Measurements from ENCODE around the gene STK11IP. TPM values are rescaled to one million over a fixed set of nuclear protein-coding genes. Genes with fewer than 3 reads are reported as not detected.

STK11IP gene, protein sequence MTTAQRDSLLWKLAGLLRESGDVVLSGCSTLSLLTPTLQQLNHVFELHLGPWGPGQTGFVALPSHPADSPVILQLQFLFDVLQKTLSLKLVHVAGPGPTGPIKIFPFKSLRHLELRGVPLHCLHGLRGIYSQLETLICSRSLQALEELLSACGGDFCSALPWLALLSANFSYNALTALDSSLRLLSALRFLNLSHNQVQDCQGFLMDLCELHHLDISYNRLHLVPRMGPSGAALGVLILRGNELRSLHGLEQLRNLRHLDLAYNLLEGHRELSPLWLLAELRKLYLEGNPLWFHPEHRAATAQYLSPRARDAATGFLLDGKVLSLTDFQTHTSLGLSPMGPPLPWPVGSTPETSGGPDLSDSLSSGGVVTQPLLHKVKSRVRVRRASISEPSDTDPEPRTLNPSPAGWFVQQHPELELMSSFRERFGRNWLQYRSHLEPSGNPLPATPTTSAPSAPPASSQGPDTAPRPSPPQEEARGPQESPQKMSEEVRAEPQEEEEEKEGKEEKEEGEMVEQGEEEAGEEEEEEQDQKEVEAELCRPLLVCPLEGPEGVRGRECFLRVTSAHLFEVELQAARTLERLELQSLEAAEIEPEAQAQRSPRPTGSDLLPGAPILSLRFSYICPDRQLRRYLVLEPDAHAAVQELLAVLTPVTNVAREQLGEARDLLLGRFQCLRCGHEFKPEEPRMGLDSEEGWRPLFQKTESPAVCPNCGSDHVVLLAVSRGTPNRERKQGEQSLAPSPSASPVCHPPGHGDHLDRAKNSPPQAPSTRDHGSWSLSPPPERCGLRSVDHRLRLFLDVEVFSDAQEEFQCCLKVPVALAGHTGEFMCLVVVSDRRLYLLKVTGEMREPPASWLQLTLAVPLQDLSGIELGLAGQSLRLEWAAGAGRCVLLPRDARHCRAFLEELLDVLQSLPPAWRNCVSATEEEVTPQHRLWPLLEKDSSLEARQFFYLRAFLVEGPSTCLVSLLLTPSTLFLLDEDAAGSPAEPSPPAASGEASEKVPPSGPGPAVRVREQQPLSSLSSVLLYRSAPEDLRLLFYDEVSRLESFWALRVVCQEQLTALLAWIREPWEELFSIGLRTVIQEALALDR
- total RNA-seq = 10 to 100 TPM; 23.9 to 27.2 TPM
- 17.3 TPM for polyA plus RNA-seq (2013, experiment 1 of 2)
- polyA plus RNA-seq (2013, experiment 2 of 2) = 21.1 TPM
- total RNA-seq = 24.8 to 52.1 (median 37.7) reads per million in 172 experiments

DNA sequence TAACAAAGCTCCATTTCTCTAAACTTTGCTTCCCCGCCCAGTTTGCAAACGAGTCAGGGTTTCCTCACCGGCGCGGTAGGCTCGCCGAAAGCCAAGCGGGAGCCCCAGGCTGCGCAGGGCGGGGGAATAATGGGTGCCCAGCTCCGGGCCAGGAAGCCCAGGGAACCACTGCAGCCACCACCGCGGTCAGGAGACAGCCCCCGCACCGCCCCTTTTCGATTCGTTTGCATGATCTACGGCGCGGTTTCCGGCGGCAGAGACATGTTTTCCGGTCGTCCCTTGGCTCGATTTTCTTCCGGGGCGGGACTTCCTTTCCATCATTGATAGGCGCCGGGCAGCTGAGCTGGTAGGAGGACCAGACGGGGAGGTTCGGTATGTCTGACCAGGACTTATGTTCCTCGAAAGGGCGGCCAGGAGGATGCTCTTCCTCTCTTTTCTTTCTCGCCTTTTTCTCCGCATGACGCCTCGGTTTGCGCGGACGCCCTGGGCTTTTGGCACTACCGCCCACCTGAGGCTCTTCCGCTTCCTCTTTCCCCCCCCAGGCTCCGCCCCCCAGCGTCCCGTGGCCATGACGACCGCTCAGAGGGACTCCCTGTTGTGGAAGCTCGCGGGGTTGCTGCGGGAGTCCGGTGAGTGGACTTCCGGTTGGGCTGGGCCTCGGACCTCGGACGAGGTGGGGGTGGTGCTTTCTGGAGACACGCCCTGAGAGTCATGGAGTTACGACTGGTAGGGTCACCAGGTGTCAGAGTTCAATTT is at the start of gene STK11IP:
Gene STK11IP, plus strand, starts transcription at position 306 of the 756 bp plus-strand sequence. Its CDS starts 263 bp downstream, at position 569.
- peak within 1 kb of the TSS; percentile 98 for H3K4me3 Mint-ChIP-seq
- DNase-seq (peak; percentile 75 to 95 (median 84)), ATAC-seq (ENCODE audit: poor library complexity) (peak; percentile 85)
- CTCF ChIA-PET = interaction anchor here (1.1 to 2.8 kb wide), 8 partner anchors 37 to 618 kb away, joined by 3 to 8 read pairs (median 4); partner anchors contain the start of gene GMPPA
- peaks cover 40% of the 10 kb centered on the region for H3K36me3 Mint-ChIP-seq (ENCODE audit: low read depth)
- H3K9me3 ChIP-seq (ENCODE audit: control insufficient read depth in 1 of 2, insufficient read depth in 1 of 2, low read length in 2 of 2) = no peaks in the 10 kb centered on the region
- peaks cover 24% of the 10 kb centered on the region for H3K4me1 Mint-ChIP-seq (ENCODE audit: low read depth)
- H3K9me3 Mint-ChIP-seq = no peaks in the 10 kb centered on the region
- intact Hi-C loops (cut with DNase I, micrococcal nuclease) = loop anchor here (1.0 to 10.0 kb wide), 8 partner anchors 45 to 885 kb away; partner anchors contain the start of genes CHPF (in 1 of the 2), CNPPD1 (in 1 of the 2), RETREG2 (in 1 of the 2) and SLC23A3 (in 1 of the 2)
- peak within 1 kb of the TSS; percentile 70 to 79 for H3K27ac ChIP-seq (ENCODE audit: low read depth in 1 of 2, low read length in 2 of 2)
- POLR2A ChIA-PET = interaction anchor here (0.7 to 2.1 kb wide), 7 partner anchors 27 to 938 kb away, joined by 3 to 16 read pairs (median 3); partner anchors contain the start of genes BCS1L, CHPF, DNPEP and OBSL1
- H3K27ac Mint-ChIP-seq = peak within 1 kb of the TSS; percentile 94
- TF ChIP-seq, protein P1, sequence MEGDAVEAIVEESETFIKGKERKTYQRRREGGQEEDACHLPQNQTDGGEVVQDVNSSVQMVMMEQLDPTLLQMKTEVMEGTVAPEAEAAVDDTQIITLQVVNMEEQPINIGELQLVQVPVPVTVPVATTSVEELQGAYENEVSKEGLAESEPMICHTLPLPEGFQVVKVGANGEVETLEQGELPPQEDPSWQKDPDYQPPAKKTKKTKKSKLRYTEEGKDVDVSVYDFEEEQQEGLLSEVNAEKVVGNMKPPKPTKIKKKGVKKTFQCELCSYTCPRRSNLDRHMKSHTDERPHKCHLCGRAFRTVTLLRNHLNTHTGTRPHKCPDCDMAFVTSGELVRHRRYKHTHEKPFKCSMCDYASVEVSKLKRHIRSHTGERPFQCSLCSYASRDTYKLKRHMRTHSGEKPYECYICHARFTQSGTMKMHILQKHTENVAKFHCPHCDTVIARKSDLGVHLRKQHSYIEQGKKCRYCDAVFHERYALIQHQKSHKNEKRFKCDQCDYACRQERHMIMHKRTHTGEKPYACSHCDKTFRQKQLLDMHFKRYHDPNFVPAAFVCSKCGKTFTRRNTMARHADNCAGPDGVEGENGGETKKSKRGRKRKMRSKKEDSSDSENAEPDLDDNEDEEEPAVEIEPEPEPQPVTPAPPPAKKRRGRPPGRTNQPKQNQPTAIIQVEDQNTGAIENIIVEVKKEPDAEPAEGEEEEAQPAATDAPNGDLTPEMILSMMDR (IDR thresholded peaks at IDR 0.05) = no peak
- H3K27me3 ChIP-seq (ENCODE audit: control insufficient read depth in 1 of 2, insufficient read depth in 2 of 2, low read length in 2 of 2) = no peaks in the 10 kb centered on the region
- H3K36me3 ChIP-seq (ENCODE audit: insufficient read depth, low read length) = peaks cover 20% of the 10 kb centered on the region
- H3K4me3 ChIP-seq (ENCODE audit: low read length) = peak within 1 kb of the TSS; percentile 73
- peaks cover 7% of the 10 kb centered on the region for H3K27me3 Mint-ChIP-seq
- peaks cover 13% of the 10 kb centered on the region for H3K4me1 ChIP-seq (ENCODE audit: insufficient read depth, low read length)

DNA sequence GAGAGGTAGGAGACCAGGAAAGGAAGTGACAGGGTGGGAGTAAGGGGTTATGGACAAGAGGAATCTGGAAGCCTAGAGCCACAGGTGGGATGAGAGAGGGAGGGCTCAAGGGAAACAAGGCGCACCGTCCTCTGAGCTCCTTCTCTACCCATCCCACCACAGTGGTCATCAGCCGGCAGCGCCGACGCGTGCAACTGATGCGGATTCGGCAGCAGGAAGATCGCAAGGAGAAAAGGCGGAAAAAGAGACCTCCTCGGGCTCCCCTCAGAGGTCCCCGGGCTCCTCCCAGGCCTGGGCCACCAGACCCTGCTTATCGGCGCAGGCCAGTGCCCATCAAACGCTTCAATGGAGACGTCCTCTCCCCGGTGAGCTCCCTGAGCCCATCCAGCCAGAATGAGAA is 48.7 kb upstream of the STK11IP start:
- Mint-ChIP-seq H3K4me3 (no peak overlapping the region), H3K27ac (no peak overlapping the region), H3K27me3 (peaks cover 39% of the 10 kb centered on the region), H3K36me3 (ENCODE audit: low read depth) (no peaks in the 10 kb centered on the region), H3K9me3 (no peaks in the 10 kb centered on the region), H3K4me1 (ENCODE audit: low read depth) (peaks cover 26% of the 10 kb centered on the region)
- TF ChIP-seq, protein P1 (IDR thresholded peaks at IDR 0.05) = no peak
- ChIA-PET POLR2A (no interaction called here), CTCF (no interaction called here)
- ATAC-seq (ENCODE audit: poor library complexity) (no peak), DNase-seq (no peak)
- Histone ChIP-seq H3K9me3 (ENCODE audit: control insufficient read depth in 1 of 2, insufficient read depth in 1 of 2, low read length in 2 of 2) (peaks cover 0 to 25% of the 10 kb centered on the region in 2 experiments), H3K4me1 (ENCODE audit: insufficient read depth, low read length) (peaks cover 30% of the 10 kb centered on the region), H3K36me3 (ENCODE audit: insufficient read depth, low read length) (no peaks in the 10 kb centered on the region), H3K27me3 (ENCODE audit: control insufficient read depth in 1 of 2, insufficient read depth in 2 of 2, low read length in 2 of 2) (peaks cover 21 to 34% of the 10 kb centered on the region in 2 experiments), H3K27ac (ENCODE audit: low read depth in 1 of 2, low read length in 2 of 2) (no peak overlapping the region), H3K4me3 (ENCODE audit: low read length) (no peak overlapping the region)
- intact Hi-C loops (cut with DNase I, micrococcal nuclease) = loop anchor here in 1 of 2 experiments (10.0 kb wide), 4 partner anchors 254 to 984 kb away; partner anchors contain the start of genes CNOT9, USP37 and ZFAND2B
